Stimulated activated naive B cell treated with anti-CD40 and anti-IgM and Interleukin-4, amounts not matched to agents 10 μg/mL and 1 μg/mL and 100 μg/mL, for 72 hours (primary cell): Measurements from ENCODE around the gene CMTR2.

Source experiments
- ATAC-seq, 2 donors: fragments of 150-1000 bp; cut with Tn5 transposase; replicated peaks; 2 replicates each; pipeline ENCODE4 v1.10.0; 2021; ENCODE audit warnings: moderate library complexity in 1 of 2
- DNase-seq: peaks from one replicate; pipeline ENCODE4 v3.0.0; 2021
- H3K27ac Mint-ChIP-seq: one replicate; pipeline ENCODE4 v1.8.0; 2022; ENCODE audit warnings: mild to moderate bottlenecking, mixed read lengths
- H3K27me3 Mint-ChIP-seq, 2 donors: one replicate each; pipeline ENCODE4 v1.8.0; 2022; ENCODE audit warnings: mixed read lengths in 2 of 2
- H3K36me3 Mint-ChIP-seq, 2 donors: one replicate each; pipeline ENCODE4 v1.8.0; 2022; ENCODE audit warnings: mixed read lengths in 2 of 2, mild to moderate bottlenecking in 1 of 2
- H3K4me1 Mint-ChIP-seq, 2 donors: one replicate each; pipeline ENCODE4 v1.8.0; 2022; ENCODE audit warnings: mixed read lengths in 2 of 2, mild to moderate bottlenecking in 1 of 2
- H3K4me3 Mint-ChIP-seq, 2 donors: one replicate each; pipeline ENCODE4 v1.8.0; 2022; ENCODE audit warnings: mild to moderate bottlenecking in 2 of 2, mixed read lengths in 2 of 2, moderate library complexity in 1 of 2
- H3K9me3 Mint-ChIP-seq, 2 donors: one replicate each; pipeline ENCODE4 v1.8.0; 2022; ENCODE audit warnings: mixed read lengths in 2 of 2, mild to moderate bottlenecking in 1 of 2

The CMTR2 gene

DNA sequence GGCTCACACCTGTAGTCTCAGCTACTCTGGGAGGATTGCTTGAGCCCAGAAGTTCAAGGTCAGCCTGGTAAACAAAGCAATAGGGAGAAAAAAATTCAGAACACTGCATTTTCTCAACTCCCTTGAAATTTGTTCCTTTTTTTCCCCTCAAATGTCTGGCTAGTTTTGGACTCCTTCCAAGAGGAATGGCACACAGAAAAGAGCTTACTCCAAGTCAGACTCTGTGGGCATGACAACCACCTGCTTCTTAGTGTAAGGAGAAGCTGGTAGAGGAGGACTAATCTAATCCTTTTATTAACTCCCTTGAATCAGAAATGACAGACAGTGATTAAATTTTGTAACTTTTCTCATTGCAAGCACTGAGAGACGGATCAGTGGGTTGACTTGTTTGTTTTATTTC, 30.8 kb downstream of the CMTR2 start:
- DNase-seq: no peak
- no peak overlapping the region for H3K27ac Mint-ChIP-seq
- H3K36me3 Mint-ChIP-seq: peaks cover 0 to 4% of the 10 kb centered on the region in 2 donors
- no peak for ATAC-seq
- H3K27me3 Mint-ChIP-seq: peaks cover 25 to 38% of the 10 kb centered on the region in 2 donors
- peaks cover 17 to 21% of the 10 kb centered on the region in 2 donors for H3K4me1 Mint-ChIP-seq
- H3K9me3 Mint-ChIP-seq: no peaks in the 10 kb centered on the region
- H3K4me3 Mint-ChIP-seq: no peak overlapping the region

DNA sequence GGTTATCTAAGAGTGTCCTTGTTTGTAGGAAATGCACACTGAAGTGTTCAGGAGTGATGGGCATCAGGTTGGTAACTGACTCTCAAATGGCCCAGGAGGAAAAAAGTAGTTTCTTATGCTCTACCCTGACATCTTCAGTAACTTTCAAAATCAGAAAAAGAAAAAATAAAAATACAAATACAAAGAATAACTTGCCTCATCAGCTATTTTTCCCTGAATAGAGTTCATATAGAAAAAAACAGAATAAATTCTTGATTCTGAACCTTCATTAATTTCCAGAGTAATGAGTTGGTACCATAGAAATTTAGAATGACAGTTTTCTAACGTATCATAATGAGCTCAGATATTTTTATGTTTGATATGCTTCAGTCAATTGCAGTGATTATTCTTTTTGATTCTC, 31.4 kb downstream of the CMTR2 start:
- Mint-ChIP-seq H3K27me3 (peaks cover 22 to 34% of the 10 kb centered on the region in 2 donors), H3K36me3 (peaks cover 0 to 4% of the 10 kb centered on the region in 2 donors), H3K4me3 (no peak overlapping the region), H3K4me1 (peaks cover 17 to 21% of the 10 kb centered on the region in 2 donors), H3K9me3 (no peaks in the 10 kb centered on the region), H3K27ac (no peak overlapping the region)
- DNase-seq: no peak
- no peak for ATAC-seq

DNA sequence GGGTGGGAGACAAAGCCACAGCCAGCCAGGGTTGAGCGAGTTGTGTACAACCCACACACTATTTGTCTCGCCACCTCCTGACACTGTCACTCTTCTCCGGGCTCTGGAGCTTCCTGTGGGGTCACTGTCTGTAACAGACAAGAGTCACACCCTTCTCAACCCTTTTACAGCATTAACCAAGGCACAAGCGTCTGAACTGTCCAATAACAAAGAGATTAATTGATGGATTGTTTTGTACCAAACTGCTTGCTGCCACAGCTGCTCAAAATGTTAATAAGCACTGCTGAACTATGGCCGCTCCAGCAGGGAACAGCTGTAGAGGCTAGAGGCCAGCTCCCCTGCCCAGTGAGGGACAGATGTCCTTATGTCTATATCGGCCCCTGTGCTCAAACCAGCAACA, 33.5 kb downstream of the CMTR2 start:
- Mint-ChIP-seq H3K36me3 (peaks cover 0 to 4% of the 10 kb centered on the region in 2 donors), H3K4me1 (peaks cover 17 to 21% of the 10 kb centered on the region in 2 donors), H3K27ac (peak overlapping the region; percentile 52), H3K9me3 (no peaks in the 10 kb centered on the region), H3K4me3 (peak overlapping the region in 1 of 2 donors; percentile 2), H3K27me3 (peaks cover 15 to 17% of the 10 kb centered on the region in 2 donors)
- ATAC-seq: peak; percentile 62 to 73
- peak; percentile 5 for DNase-seq

DNA sequence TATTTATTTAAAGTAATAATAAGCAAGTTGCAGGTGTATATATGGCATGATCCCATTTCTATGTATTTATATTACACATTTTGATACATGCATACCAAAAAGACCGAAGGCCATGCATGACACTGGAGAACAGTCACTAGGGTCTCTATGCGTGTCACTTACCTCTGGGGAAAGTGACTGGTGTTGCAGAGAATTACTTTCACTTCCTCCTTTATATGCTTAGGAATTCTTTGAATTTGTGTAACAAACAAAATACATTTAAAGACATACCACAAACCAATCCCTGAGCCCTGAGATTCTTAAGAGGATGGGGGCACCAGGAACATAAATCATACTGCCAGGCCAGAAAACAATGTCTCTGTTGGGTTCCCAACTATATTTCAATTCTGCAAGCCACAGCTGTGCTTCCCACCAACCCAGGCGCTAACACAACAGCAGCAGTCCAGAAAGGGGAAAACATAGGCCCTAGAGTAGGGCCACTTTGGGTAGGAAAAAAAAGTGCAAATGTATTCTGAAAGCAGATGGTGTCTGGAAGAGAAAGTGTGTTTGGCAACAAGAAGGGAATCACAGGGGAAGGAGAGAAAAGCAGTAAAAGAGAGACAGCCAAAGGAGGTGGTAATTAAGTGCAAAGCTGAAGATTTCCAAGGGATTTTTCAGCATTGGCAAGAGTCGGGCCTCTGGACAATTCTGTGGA, 34.2 kb downstream of the CMTR2 start:
- H3K4me3 Mint-ChIP-seq: peak overlapping the region; percentile 11 to 18
- H3K36me3 Mint-ChIP-seq: no peaks in the 10 kb centered on the region
- peaks cover 10 to 11% of the 10 kb centered on the region in 2 donors for H3K27me3 Mint-ChIP-seq
- H3K4me1 Mint-ChIP-seq: peaks cover 14 to 21% of the 10 kb centered on the region in 2 donors
- H3K9me3 Mint-ChIP-seq: no peaks in the 10 kb centered on the region
- peak overlapping the region; percentile 82 for H3K27ac Mint-ChIP-seq
- DNase-seq (peak; percentile 19), ATAC-seq (peak; percentile 92 to 98)

DNA sequence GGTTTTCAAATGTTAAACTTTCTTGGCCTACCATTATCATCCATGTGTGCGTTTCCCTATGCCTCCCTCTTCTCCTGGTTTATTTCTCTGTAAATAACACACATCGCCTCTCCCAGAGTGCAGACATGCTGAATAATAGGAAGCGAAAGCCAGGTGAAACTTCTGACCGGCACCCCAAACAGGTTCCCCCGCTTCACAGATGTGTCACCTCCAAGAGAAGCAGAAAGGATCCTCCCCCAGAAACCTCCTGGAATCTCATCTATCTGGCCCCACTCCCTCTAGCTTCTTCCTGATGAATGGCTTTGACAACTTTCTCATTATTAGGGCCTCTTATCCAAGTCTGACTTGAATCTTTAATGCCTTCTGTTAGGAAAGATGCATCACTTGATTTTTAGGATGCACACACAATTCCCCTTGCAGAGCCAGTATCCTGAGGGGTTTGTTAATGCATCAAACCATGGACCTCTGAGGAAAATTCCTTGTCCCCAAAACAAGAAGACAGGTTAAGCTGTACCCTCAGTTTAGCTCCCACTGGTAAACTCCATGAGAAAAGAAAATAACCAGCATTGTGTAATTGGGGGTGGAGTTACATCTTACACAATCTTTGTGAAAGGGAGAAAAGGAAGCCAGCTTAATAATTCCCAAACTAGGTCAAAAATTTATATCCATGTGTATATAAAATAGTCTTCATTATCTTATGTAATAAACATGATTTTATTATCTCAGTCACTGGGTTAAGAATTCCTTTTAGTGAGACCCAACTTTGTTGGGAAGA, 38.6 kb downstream of the CMTR2 start:
- Mint-ChIP-seq H3K4me3 (no peak overlapping the region), H3K36me3 (no peaks in the 10 kb centered on the region), H3K27ac (no peak overlapping the region), H3K4me1 (peaks cover 11 to 18% of the 10 kb centered on the region in 2 donors), H3K27me3 (peaks cover 7 to 9% of the 10 kb centered on the region in 2 donors), H3K9me3 (no peaks in the 10 kb centered on the region)
- ATAC-seq: no peak
- DNase-seq: no peak

DNA sequence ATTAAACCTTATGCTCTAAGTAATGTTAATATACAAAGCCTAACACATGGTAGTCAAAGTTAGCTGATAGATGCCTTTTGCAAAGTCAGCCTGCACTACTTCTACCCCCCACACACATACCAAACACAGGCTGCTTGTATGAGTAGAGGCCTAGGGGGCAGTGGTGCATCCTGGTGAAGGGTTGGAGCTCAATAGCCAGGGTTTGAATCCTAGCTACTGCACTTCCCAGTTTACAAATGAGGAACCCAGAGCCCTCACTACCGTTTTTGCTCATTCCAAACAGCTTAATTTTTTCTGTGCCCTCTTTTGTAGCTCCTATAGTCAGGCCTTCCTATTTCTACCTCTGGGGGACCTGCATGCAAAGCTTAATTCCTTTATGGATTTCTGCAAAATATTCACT, 39.8 kb downstream of the CMTR2 start:
- Mint-ChIP-seq H3K27me3 (peaks cover 9 to 15% of the 10 kb centered on the region in 2 donors), H3K9me3 (no peaks in the 10 kb centered on the region), H3K36me3 (no peaks in the 10 kb centered on the region), H3K4me1 (peaks cover 4 to 5% of the 10 kb centered on the region in 2 donors), H3K4me3 (no peak overlapping the region), H3K27ac (no peak overlapping the region)
- ATAC-seq: peak; percentile 49 to 61
- no peak for DNase-seq

DNA sequence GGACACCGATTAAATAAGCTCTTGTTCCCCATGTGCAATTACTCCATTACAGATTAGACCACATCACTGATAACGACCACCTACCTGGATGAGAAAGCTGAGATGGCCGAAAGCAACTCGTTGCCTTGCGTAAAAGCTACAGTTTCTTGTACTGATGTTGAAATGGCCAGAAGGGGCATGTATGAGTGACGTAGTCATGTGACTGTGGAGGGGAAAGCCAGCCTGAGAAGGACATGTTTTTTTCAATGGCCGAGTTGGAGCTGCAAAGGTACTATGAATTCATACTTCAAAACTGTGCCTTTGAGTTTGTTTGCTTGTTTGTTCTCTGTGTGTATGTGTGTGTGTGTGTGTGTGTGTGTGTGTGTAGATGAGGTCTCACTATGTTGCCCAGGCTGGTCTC, 41.7 kb downstream of the CMTR2 start:
- H3K4me1 Mint-ChIP-seq: no peaks in the 10 kb centered on the region
- H3K4me3 Mint-ChIP-seq: no peak overlapping the region
- no peaks in the 10 kb centered on the region for H3K9me3 Mint-ChIP-seq
- H3K27ac Mint-ChIP-seq: no peak overlapping the region
- H3K27me3 Mint-ChIP-seq: peaks cover 9 to 26% of the 10 kb centered on the region in 2 donors
- no peaks in the 10 kb centered on the region for H3K36me3 Mint-ChIP-seq
- ATAC-seq (no peak), DNase-seq (no peak)

DNA sequence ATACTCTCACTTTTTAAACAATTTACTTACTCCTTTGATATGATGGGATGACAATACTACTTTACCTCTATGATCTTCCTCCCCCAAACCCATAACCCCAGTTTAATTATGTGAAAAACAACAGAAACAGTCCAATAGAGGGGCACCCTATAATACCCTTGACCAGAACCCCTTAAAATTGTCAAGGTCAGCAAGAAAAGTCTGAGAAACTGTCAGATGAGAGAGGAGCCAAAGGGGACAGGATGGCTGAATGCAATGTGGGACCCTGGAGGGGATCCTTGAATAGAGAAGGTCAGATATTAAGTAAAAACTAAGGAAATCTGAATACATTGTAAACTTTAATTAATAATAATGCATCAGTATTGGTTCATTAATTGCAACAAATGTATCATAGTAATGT, 42.9 kb downstream of the CMTR2 start:
- Mint-ChIP-seq H3K27ac (no peak overlapping the region), H3K4me3 (no peak overlapping the region), H3K9me3 (no peaks in the 10 kb centered on the region), H3K36me3 (no peaks in the 10 kb centered on the region), H3K4me1 (no peaks in the 10 kb centered on the region), H3K27me3 (peaks cover 9 to 34% of the 10 kb centered on the region in 2 donors)
- DNase-seq: no peak
- no peak for ATAC-seq

DNA sequence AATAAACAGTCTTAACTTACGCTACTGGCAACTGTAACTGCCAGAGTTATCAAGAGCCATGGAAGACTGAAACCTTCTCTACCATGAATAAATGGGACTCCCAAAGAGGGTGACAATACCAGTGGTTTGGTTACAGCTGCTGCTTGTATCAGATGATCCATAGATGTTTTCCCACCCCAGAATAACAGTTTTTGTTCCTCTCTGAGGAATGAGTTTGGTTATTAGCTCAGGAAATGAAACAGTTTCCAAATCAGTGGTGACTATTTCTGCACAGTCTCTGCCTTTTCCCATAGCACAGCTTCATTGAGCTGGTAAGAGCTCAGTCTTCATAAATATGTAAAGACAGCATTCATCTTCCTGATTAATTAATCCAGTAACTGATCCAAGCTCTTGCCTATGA, 44.7 kb downstream of the CMTR2 start:
- no peaks in the 10 kb centered on the region for H3K36me3 Mint-ChIP-seq
- ATAC-seq: no peak
- H3K4me3 Mint-ChIP-seq: no peak overlapping the region
- no peak for DNase-seq
- no peak overlapping the region for H3K27ac Mint-ChIP-seq
- peaks cover 9 to 46% of the 10 kb centered on the region in 2 donors for H3K27me3 Mint-ChIP-seq
- H3K9me3 Mint-ChIP-seq: no peaks in the 10 kb centered on the region
- no peaks in the 10 kb centered on the region for H3K4me1 Mint-ChIP-seq

DNA sequence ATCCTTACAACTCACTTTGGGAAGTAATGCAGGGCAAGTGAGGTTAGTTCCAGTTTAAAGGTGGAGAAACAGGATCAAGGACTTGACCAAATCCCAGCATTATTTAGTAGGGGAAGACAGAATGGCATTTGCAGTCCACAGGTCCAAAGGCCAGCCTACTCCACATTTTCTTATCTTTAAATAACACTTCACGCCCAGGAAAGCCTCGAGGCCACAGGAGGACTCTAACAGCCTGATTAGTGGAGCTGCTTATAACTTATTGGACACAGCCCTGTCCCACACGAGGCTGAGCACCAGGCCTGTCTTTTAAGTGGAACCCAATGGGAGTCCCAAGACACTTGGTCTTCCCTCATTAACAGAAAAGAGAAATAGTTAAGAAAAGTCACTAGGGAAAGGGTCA, 46.6 kb downstream of the CMTR2 start:
- no peak for ATAC-seq
- Mint-ChIP-seq H3K27me3 (peaks cover 11 to 46% of the 10 kb centered on the region in 2 donors), H3K4me3 (no peak overlapping the region), H3K4me1 (no peaks in the 10 kb centered on the region), H3K27ac (no peak overlapping the region), H3K9me3 (no peaks in the 10 kb centered on the region), H3K36me3 (no peaks in the 10 kb centered on the region)
- no peak for DNase-seq

DNA sequence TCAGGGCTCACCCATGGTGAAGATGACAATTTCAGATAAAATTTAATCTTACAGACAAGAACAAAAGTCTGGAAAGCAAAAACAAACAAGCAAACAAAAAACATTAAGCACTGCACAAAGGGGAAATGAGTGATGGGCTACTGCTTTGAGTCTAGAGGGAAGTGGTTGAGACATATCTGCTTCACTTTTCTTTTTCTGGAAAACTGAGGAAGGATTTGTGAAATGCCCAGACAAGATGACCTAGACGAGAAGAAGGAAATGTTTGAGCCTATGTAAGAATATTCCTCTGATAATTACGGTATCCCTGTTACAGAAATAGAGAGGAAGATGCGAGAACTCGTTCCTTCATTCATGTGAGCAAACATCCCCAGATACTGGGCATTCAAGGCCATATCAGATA, 47.2 kb downstream of the CMTR2 start:
- Mint-ChIP-seq H3K4me1 (no peaks in the 10 kb centered on the region), H3K27ac (no peak overlapping the region), H3K4me3 (no peak overlapping the region), H3K9me3 (no peaks in the 10 kb centered on the region), H3K36me3 (no peaks in the 10 kb centered on the region), H3K27me3 (peaks cover 13 to 50% of the 10 kb centered on the region in 2 donors)
- ATAC-seq: no peak
- no peak for DNase-seq
